ENCODE measurements around the gene TNK2. TPM values are rescaled to one million over a fixed set of nuclear protein-coding genes. Genes with fewer than 3 reads are reported as not detected.

Gene TNK2
- total and polyA plus RNA-seq, 2 of the 8 experiments (the other 6 are each of a cell fraction or from before 2014, with no cell fraction given) = 10.4 to 33.9 TPM

DNA sequence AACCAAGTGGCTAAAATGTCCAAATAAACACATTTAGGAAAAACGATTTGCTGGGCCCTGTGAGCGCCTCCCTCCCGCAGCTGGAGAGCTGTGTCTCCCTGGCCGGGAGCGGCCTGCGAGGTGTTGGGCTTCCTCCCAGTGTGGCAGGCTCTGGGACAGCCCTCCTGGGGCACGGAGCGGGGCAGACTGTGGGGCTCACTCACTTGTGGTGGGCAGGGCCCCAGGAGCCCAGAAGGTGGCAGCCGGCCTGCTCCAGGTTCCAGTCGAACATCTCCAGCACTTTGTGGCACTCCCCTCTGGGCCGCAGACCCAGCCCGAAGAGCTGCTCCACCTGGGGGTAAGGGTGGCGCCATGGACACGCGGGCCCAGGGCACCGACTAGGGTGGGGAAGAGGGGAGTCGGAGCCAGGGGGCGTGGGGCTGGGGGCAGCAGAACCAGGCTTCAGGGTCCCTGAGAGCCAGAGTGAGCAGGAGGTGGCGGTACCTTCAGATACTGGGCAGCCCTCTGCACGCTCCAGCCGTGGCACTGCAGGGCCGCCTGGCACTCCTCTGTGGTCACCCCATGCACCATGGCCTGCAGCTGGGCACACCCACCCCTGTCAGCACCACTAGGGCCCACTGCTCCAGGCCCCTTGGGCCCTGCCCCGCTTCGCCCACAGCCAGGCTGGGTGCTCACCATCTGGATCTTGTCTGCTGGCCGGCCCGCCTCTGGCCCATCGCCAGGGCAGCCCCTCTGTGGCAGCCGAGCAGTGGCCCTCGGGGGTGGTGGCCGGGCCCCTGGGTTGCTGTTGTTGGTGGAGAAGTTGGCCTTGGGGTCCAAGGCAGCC lies 41.5 kb downstream of the TNK2 start:
- Histone ChIP-seq H3K4ac (replicated peaks; ENCODE audit: insufficient read length, low read depth, low read length) (no peak overlapping the region), H3K9me3 (ENCODE audit: insufficient read depth in 2 of 2, low read depth in 1 of 2, low read length in 1 of 2) (no peaks in the 10 kb centered on the region), H2AK5ac (ENCODE audit: low read depth, low read length) (no peak overlapping the region), H2BK15ac (ENCODE audit: low read length) (no peak overlapping the region), H3K56ac (replicated peaks; ENCODE audit: insufficient read length, low read depth, low read length) (no peak overlapping the region), H3K14ac (ENCODE audit: insufficient read length) (no peak overlapping the region), H3K79me2 (ENCODE audit: control insufficient read depth in 1 of 2, insufficient read depth in 2 of 2, low read length in 2 of 2) (no peaks in the 10 kb centered on the region), H4K5ac (ENCODE audit: insufficient read length, low read depth, low read length) (no peak overlapping the region), H3K36me3 (ENCODE audit: control insufficient read depth in 2 of 4, insufficient read depth in 4 of 4, low read length in 3 of 4) (peaks cover 0 to 16% (median 0%) of the 10 kb centered on the region in 4 experiments; a peak in 4 of 8 replicates), H3K4me2 (ENCODE audit: insufficient read depth in 1 of 2, low read depth in 2 of 2, low read length in 2 of 2) (no peak overlapping the region), H2BK20ac (ENCODE audit: low read length) (no peak overlapping the region), H3K27ac (ENCODE audit: low read depth, low read length) (no peak overlapping the region), H3K27me3 (replicated peaks in 1 of 4; ENCODE audit: control insufficient read depth in 3 of 4, extremely low read depth in 1 of 4, insufficient read depth in 3 of 4, low read length in 3 of 4) (no peaks in the 10 kb centered on the region), H3K4me3 (ENCODE audit: extremely low read depth in 1 of 4, insufficient read depth in 2 of 4, low read depth in 3 of 4, low read length in 4 of 4) (no peak overlapping the region), H4K20me1 (replicated peaks in 1 of 2; ENCODE audit: control insufficient read depth in 1 of 2, insufficient read depth in 2 of 2, low read length in 2 of 2) (no peaks in the 10 kb centered on the region), H2BK5ac (ENCODE audit: low read depth, low read length) (no peak overlapping the region), H4K8ac (ENCODE audit: extremely low read depth, insufficient read depth, low read length) (no peak overlapping the region), H2BK120ac (replicated peaks; ENCODE audit: low read depth, low read length) (no peak overlapping the region), H2BK12ac (ENCODE audit: low read depth, low read length) (no peak overlapping the region), H3K9ac (replicated peaks in 1 of 4; ENCODE audit: extremely low read depth in 1 of 4, low read depth in 3 of 4, low read length in 3 of 4) (no peak overlapping the region), H4K91ac (replicated peaks; ENCODE audit: insufficient read length, low read length) (no peak overlapping the region), H2AFZ (ENCODE audit: low read length) (no peak overlapping the region), H3K79me1 (ENCODE audit: low read depth, low read length) (no peaks in the 10 kb centered on the region), H3K18ac (ENCODE audit: extremely low read depth, low read length) (no peak overlapping the region), H3K4me1 (replicated peaks in 1 of 4; ENCODE audit: control insufficient read depth in 3 of 4, insufficient read depth in 4 of 4, low read length in 3 of 4) (no peaks in the 10 kb centered on the region), H3K23ac (ENCODE audit: insufficient read length) (no peak overlapping the region), H3K23me2 (ENCODE audit: low read depth, low read length) (no peaks in the 10 kb centered on the region)
- TF ChIP-seq ZNF274 (IDR thresholded peaks at IDR 0.05; ENCODE audit: borderline replicate concordance, extremely low read depth, low read length) (no peak), EGR1 (IDR thresholded peaks at IDR 0.05; ENCODE audit: borderline replicate concordance, low read depth, low read length) (no peak)
- no peak for FAIRE-seq
- ChIA-PET POLR2A (ENCODE audit: partially characterized antibody) (no interaction called here), CTCF (ENCODE audit: partially characterized antibody) (interaction anchor here (1.1 to 8.8 kb wide), 4 partner anchors 10 to 49 kb away, joined by 3 to 95 read pairs (median 4); no protein-coding TSS in a partner anchor)
- 94% methylated on average over 27 of the region's 30 CpGs; no CpG with 5 or more reads in 1 of the 2 experiments for WGBS, 2 experiments (ENCODE audit: extremely low coverage in 1 of 2, insufficient coverage in 1 of 2, insufficient read length in 1 of 2, insufficient replicate concordance in 2 of 2, low coverage in 1 of 2, low lambda C conversion rate in 2 of 2, missing lambda C conversion rate in 1 of 2)
- DNase-seq (ENCODE audit: low read depth in 1 of 2, low spot score in 2 of 2) = no peak
